Esophagus squamous epithelium (tissue), 4 donors: ENCODE measurements around the gene WWOX.

Source experiments
- CTCF ChIP-seq, 6 experiments: fragments of 450-650 bp in 4 of 6; fragments of 200-600 bp in 2 of 6; sonication (generic) in 2 of 6; IDR thresholded peaks; one replicate each; pipeline ENCODE4 v1.5.1; 2016 to 2019; ENCODE audit warnings: antibody characterized with exemption in 6 of 6, mild to moderate bottlenecking in 4 of 6, moderate library complexity in 4 of 6
- POLR2A ChIP-seq, 4 donors: fragments of 450-650 bp; IDR thresholded peaks; one replicate each; pipeline ENCODE4 v1.6.1; 2017; ENCODE audit warnings: antibody characterized with exemption in 4 of 4, mild to moderate bottlenecking in 4 of 4, moderate library complexity in 3 of 4

GRCh38 chr16:78200623-78201096, 101.2 kb downstream of the WWOX start:
- no peak for TF ChIP-seq CTCF (IDR thresholded peaks at IDR 0.05)
- TF ChIP-seq POLR2A (IDR thresholded peaks at IDR 0.05): no peak
